GM21528 (cell line): ENCODE data around the gene NPR1.
"Not testable (repeated sequence)": the region's sequence is repeated elsewhere in the genome, so short reads cannot be mapped to it uniquely, and the experiment has no call there.

Experiments used
- ATAC-seq: cut with Tn5 transposase; IDR thresholded peaks from one replicate; pipeline ENCODE4 v1.9.1; 2021; ENCODE audit warnings: mild to moderate bottlenecking, moderate library complexity; ENCODE audit not compliant: unreplicated experiment, low FRiP score

The NPR1 gene

GRCh38 chr1:153716211-153716610, 37.7 kb downstream of the NPR1 start:
- ATAC-seq: not testable (repeated sequence)

DNA sequence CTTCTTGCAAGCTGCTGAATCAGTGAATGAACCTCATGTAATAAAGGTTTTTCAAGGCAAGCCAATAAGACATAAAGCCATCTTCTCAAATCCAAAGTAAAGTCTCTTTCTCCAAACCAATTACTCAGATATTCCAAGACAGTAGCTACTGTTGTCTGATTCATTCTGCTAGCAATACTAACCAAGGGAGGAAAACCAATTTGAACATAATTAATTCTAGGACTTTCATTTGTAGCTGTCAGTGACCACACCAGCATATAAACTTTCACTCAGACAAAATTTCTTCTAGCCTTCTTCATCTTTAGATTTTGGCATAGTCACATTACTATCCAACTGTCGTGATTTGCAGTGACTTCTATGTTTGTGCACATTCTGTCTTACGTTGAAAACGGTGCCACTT, 38.8 kb downstream of the NPR1 start:
- ATAC-seq: no peak

DNA sequence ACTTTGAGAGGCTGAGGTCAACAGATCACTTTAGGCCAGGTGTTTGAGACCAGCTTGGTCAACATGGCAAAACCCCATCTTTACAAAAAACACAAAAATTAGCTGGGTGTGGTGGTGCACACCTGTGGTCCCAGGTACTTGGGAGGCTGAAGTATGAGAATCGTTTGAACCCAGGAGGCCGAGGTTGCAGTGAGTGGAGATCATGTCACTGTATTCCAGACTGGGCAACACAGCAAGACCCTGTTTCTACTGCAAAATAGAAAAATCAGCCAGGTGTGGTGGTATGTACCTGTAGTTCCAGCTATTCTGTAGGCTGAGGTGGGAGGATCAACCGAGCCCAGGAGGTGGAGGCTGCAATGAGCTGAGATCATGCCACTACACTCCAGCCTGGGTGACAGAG, 45.2 kb downstream of the NPR1 start:
- no peak for ATAC-seq

GRCh38 chr1:153724634-153725033, 46.1 kb downstream of the NPR1 start:
- ATAC-seq: not testable (repeated sequence)

GRCh38 chr1:153727463-153728304, 49.2 kb downstream of the NPR1 start, which contains the start of gene INTS3:
Gene INTS3 (plus strand): TSS chr1:153728050. CDS start chr1:153728635, 585 bp downstream.
- ATAC-seq: peak; percentile 96

GRCh38 chr1:153728305-153729066, 50.0 kb downstream of the NPR1 start:
- ATAC-seq: no peak

DNA sequence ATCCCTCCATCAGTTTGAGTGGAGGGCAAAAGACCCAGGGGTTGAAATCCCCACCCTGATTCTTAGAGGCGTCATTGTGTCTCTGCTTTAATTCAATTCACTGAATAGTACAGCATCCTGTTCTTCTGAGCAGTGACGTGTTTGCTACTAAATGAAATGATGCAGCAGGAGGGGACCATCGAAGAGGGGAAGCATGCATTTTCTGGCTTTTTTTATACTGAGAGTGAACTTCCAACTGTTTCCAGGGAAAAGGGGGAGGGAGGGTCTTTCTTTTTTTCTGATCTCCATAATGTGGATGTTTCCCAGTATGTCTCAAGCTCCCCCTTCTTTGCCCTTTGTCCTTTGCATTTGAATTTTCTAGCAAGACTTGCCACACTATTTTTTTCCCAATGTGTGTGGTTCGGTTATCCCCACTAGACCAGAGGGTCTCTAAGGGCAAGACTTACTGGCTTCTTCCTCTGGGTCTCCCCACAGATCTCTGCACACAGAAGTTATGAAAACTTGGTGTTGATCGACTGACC, 52.0 kb downstream of the NPR1 start:
- no peak for ATAC-seq

DNA sequence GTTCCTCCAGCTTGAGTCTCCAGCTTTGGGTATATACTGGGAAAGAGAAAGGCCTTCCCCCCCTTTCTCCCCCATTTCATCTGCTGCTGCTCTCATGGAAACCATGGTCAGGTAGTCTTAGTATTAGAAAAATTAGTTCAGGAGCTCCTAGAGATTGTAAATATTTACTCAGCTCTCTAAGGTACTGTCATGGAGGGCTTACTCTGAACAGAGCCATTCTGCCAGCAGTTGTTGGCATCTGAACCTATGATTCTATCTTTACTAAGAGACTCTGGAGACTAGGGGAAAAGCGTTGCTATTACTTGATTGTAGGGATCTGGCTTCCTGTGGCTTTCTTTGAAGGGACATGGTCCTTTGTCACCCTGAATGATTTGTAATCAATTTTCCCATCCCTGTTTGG, 55.5 kb downstream of the NPR1 start:
- ATAC-seq: no peak

- no peak for ATAC-seq
Observed at GRCh38 chr1:153734396-153735089, 56.1 kb downstream of the NPR1 start.

GRCh38 chr1:153735090-153735420, 56.6 kb downstream of the NPR1 start:
- ATAC-seq: no peak

- ATAC-seq: no peak
Observed at GRCh38 chr1:153741986-153742385, 63.5 kb downstream of the NPR1 start.

GRCh38 chr1:153742411-153743142, 64.1 kb downstream of the NPR1 start:
- ATAC-seq: peak; percentile 64
